COR-L47 (cell line): ENCODE data around the gene UBE4B.

Source experiments
- DNase-seq: peaks from one replicate; lab custom pipeline; 2025; lab: John Stamatoyannopoulos, UW

The UBE4B gene

DNA sequence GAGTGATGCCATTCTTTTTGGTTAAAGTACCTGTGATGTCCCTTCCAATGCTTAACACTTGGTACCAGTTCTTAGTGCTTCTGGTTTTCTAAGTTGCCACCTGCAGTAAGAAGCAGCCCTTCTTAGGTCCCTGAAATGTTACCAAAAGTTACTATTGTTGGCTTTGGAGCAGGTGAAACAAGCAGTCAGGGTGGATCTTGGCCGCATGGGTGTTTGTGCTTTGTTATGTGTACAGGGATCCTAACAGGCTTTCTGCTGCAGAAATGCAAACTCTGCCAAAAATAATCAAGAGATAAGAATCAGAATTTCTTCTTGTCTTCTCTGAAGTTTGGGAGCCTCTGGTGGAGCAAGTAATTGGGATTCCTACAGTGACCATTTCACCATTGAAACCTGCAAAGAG is 84.4 kb downstream of the UBE4B start:
- DNase-seq, result no peak

DNA sequence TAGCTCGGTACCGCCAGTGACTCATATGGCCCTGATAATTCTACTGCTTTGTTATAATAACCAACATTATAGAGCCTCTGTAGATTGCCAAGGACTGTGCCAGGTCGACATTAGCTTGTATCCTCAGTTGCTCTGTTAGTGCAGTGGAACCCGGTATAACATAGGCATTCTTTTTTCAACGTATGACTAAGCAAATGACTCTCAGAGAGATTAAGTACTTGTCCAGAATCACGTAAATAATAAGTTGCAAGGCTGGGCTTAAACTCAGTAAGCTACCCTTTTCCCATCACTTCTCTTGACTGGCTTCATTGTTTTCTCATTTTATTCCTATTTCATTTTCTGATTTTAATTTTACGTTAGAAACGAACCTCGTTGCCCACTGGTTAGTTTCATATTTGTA is 85.1 kb downstream of the UBE4B start:
- no peak for DNase-seq

- no peak for DNase-seq
Measured at GRCh38 chr1:10121688-10122087, 88.9 kb downstream of the UBE4B start.

- no peak for DNase-seq
Measured at GRCh38 chr1:10122926-10123325, 90.2 kb downstream of the UBE4B start.

DNA sequence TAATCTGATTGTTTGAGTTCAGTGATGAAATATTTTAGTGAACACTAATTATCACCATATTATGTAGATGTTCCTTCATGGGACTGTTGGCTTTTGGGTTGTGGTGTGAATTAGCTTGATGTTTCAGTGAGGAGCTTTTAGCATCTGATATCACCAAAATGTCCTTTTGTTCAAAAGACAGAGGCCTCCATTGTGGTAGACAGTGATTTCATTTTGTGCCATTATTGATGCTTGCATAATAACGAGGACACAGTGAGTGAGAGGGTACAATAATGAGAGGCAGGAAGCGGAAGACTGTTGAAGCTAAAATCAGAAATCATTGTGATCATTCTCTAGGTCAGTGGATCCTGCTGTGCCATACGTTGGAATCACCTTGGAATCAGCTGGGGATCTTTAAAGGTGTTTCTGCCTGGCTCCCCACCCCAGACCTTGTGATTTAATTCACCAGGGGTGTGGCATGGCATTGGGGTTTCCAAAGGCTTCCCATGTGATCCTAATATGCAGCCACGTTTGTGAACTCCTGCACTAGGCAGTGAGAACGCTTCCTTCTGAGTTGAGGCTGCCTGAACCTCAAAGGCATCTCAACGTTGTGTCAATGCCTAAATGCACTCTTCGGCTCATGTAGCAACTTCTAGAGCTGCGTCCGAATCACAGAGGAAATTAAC is 95.5 kb downstream of the UBE4B start:
- no peak for DNase-seq

DNA sequence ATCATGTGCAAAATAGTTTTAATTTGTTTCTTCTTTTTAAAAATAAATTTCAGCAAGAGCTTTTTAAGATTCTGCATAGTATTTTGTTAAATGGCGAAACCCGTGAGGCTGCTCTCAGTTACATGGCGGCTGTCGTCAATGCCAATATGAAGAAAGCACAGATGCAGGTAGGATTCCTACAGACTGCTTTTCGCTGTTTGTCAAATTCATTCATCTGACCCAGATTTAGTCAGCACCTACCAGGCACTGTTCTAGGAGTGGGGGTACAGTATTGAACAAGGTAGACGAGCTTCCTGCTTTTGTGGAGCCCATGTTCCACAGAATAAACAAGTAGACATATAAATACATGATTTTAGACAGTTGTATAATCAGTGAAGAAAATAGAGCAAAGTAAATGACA is 99.6 kb downstream of the UBE4B start:
- DNase-seq, result no peak

- no peak for DNase-seq
Measured at GRCh38 chr1:10132852-10133251, 100.1 kb downstream of the UBE4B start.

DNA sequence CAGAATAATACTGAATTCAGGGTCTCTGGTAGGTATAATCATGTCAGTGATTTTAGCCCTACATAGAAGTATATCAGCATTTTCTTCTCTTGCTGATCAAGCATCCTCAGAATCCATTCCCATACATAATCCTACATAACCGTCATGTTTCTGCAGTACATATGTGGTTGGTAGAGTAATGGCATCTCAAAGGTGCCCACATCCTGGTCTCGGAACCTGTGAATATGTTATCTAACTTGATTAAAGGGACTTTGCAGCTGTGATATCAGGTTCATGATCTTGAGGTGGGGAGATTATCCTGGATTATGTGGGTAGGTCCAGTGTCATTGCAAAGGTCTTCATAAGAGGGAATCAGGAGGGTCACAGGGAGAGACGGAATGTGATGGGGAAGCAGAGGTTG is 108.2 kb downstream of the UBE4B start:
- no peak for DNase-seq

DNA sequence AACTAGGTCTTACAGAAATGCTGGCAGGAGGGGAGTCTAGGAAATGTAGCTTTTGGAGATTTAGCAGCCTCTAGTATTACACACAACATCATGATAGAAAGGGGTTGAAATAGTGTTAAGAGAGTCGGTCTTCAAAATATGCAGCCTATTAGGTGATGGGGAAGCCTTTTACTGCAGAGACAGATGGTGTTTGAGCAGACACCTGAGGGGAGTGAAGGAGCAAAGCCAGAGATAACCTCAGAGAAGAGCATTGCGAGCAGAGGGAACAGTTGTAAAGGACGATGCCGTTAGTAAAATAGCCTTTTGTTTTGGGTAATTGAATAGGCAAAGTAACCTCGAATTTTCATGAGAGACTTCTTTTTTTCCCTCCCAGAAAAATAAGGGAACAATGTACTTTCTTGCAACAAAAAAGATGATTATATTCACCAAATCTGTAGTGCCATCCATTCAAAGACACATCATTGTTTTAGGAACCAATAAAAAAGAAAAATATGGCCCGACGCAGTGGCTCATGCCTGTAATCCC is 111.3 kb downstream of the UBE4B start:
- DNase-seq, result no peak

- no peak for DNase-seq
Measured at GRCh38 chr1:10146391-10146790, 113.6 kb downstream of the UBE4B start.

GRCh38 chr1:10149231-10149630 is 116.5 kb downstream of the UBE4B start:
- no peak for DNase-seq

DNA sequence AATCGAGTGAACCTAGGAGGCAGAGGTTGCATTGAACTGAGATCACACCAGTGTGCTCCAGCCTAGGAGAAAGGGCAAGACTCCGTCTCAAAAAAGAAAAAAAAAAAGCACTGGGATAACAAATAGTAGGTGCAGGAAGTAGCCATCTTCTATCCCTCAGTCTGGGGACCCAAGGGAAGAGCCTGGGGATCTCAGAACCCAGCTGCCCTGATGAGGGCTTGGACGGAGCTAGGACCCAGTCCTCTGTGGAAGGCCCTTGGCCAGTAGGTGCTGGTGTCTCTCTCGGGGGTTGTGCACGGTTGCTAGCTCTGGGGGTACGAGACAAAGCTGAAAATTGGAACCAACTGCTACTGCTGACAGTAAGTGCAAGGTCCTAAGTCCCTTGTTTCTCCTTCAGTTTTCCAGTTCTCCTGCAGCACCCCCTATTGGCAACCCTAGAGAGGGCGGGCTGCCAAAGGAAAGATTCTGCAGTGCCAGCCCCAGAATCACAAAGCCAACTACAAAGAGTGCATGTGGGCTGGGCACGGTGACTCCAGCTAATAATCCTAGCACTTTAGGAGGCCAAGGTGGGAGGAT is 120.0 kb downstream of the UBE4B start:
- peak; percentile 6 for DNase-seq

DNA sequence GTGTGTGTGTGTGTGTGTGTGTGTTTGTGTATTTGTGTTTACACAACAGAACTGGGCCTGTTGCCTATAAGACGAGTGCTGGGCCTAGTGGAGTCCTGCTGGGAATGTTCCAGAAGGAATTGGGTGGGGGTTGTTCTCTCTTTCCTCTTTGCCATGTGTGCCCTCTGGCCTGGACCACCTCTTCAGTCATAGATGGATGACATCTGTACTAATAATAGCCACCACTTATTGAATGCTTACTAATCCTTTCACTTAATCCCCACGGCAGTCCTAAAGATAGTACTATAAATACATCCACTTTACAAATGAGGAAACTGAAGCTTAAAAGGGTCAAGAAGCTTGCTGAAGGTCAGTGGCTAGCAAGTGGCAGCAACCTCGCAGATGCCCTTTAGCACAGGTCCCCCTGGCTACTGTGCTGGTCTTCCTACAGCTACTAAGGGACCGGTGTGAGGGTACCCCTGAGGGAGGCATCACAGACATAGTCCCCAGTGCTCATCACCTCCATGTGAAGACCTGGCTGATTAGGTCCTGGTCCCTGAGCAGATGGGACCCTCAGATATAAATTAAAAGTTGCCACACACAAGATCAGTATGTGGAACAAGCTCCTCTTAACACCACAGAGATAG is 122.4 kb downstream of the UBE4B start:
- no peak for DNase-seq

GRCh38 chr1:10160173-10160572 is 127.4 kb downstream of the UBE4B start:
- DNase-seq, result no peak

DNA sequence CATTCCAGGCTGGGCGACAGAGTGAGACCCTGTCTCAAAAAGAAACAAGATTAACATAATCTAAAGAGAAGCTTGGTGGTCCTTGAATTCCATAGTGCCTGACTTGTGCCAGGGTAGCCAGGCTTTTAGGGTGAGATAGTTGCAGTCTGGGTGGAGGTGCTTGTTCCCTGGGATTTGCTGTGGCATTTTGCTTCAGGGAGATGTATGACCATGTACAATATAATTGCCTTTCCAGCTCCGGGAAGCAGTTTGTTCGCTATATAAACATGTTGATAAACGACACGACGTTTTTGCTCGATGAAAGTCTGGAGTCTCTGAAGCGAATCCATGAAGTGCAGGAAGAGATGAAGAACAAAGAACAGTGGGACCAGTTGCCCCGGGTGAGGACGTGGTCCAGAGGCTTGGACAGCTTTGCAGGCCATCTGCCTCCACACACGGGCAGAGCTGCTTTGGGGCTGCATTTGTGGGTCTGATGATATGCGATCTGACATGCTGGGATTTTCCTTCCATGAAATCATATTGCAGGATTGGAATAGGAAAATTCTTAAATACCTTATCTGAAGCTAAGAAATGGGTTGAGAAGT is 128.2 kb downstream of the UBE4B start:
- DNase-seq, result no peak

DNA sequence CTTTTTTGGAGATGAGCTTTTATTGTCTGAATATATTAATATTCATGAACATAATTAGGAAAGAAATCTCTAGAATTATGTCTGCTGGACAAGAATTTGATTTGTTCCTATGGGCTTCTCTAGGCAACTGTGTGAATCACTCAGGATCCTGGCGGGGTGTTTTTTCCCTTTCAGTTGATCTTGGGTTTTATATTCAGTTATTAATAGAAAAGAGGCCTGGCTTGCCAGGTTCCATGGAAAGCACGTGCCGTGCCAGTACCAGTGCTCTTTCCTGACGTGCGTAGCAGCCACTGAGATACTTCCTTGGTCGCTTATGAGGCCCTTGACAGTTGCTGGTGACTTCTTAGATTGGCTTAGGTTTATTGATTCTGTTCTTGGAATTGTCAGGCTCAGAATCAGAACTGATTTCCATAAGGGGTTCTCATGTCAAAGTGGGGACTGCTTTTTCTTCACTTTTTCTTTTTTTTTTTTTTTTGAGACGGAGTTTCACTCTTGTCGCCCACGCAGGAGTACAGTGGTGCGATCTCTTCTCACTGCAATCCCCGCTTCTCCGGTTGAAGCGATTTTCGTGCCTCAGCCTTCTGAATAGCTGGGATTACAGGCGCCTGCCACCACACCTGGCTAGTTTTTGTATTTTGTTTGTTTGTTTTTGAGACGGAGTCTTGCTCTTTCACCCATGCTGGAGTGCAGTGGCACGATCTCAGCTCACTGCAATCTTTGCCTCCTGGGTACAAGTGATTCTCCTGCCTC is 129.0 kb downstream of the UBE4B start:
- DNase-seq, result no peak

DNA sequence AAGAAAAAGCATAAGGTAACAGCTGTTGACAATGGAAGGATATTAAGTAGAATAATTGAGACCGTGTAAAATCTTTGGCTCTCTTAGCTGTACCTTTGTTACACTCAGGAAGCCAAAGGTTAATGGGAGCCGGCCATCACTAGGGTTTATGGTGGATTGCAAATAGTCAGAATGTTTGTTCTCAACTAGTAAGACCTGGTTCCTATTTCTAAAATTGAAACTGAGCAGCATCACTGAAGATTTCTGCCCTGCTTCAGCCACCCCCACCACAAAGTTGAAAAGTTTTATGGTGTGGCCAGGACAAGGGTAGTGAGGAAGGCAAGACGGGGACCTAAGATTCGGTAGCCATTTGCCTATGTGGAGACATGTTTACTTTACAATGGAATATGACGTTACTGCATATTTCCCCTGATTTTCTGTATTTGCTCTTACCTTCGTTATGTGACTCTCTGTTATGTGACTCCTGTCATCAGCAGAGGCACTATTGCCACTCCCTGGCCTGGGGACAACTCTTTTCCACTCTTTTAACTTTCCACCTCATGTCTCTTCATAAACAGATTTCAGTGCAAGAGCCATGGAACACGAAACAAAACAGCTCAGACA is 136.3 kb downstream of the UBE4B start:
- DNase-seq, result no peak

GRCh38 chr1:10170239-10170574 is 137.4 kb downstream of the UBE4B start:
- no peak for DNase-seq

- no peak for DNase-seq
Measured at GRCh38 chr1:10171105-10171767, 138.5 kb downstream of the UBE4B start.

DNA sequence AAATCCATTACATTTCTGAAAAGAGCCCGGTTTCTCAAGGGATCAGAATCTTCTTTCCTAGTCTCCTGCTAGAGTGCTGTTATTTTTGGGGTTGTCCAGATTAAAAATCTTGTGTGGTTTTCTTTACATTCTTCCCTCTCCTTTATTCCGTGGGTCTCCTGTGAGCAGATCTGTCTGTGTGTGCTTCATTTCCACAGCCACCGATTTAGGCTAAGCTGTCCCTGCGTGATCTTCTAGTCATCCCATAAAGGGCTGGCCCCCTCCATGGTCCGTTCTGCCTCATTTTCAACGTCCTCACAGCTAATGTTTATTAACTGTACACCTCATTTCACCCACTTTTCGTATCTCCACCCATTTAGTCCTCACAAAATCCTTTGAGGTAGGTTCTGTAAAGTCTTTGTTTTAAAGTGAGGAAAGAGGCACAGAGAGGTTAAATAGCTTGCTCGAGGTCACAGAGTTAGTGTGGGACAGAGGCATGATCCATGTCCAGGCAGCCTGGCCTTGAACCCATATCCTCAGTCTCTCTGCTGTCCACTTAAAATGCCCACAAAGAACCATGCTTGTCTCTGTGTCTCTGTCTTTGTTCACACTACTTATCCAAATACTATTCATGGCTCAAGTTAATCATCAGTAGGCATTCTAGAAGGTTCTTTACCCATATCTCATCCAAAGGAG is 139.4 kb downstream of the UBE4B start:
- no peak for DNase-seq

DNA sequence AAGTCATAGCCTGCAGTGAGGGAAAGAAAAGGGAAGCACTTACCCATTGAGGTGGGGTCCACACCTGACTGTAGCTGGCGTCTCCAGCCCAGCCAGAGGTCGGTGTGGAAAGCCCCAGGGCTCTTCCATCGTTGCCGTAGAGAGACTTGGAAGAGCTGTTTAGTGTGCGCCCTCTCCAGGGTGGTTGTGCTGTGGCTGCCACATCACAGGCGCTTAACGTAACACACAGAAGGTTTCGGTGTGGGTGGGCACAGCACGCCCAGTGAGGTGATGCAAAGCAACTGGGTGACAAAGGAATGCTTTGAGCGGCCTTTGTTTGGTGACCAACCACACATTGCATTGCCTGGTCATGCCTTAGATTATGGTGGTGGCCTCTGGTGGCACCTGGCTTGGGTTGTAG is 140.8 kb downstream of the UBE4B start:
- DNase-seq, result no peak
